ENCODE measurements around the gene AGAP1. TPM values are rescaled to one million over a fixed set of nuclear protein-coding genes. Genes with fewer than 3 reads are reported as not detected.

Gene AGAP1
- total and polyA plus RNA-seq, 7 donors, result 10.8 to 42.7 (median 18.6) TPM

- WGBS, 2 donors, result 3 to 6% methylated on average over 105 of the region's 105 CpGs
- Histone ChIP-seq H3K4me1 (peaks cover 0 to 74% (median 71%) of the 10 kb centered on the region in 4 donors), H3K9me3 (no peaks in the 10 kb centered on the region), H3K4me3 (peak within 1 kb of the TSS in 3 of 4 donors; percentile 20 to 42 (median 38)), H3K36me3 (no peaks in the 10 kb centered on the region), H3K27ac (no peak within 1 kb of the TSS), H3K27me3 (peaks cover 93 to 100% (median 100%) of the 10 kb centered on the region in 3 donors)
- TF ChIP-seq CTCF (IDR thresholded peaks at IDR 0.05), result no peak
- TF ChIP-seq POLR2A (IDR thresholded peaks at IDR 0.05), result no peak
- TF ChIP-seq POLR2AphosphoS5 (IDR thresholded peaks at IDR 0.05), result no peak
- no peak for TF ChIP-seq EP300 (IDR thresholded peaks at IDR 0.05)
- DNase-seq, result peak; percentile 21
- intact Hi-C loops (cut with DNase I), result no loop called here
Observed at GRCh38 chr2:236168110-236169080, 674.6 kb downstream of the AGAP1 start, which contains the start of gene GBX2. GBX2 (minus strand) TSS chr2:236168386; CDS start chr2:236167971, 415 bp downstream.

- WGBS, 2 donors, result 5 to 7% methylated on average over 36 of the region's 36 CpGs
- Histone ChIP-seq H3K27me3 (peaks cover 94 to 100% (median 100%) of the 10 kb centered on the region in 3 donors), H3K9me3 (no peaks in the 10 kb centered on the region), H3K4me1 (peaks cover 0 to 67% (median 64%) of the 10 kb centered on the region in 4 donors), H3K4me3 (no peak overlapping the region), H3K27ac (no peak overlapping the region), H3K36me3 (no peaks in the 10 kb centered on the region)
- DNase-seq, result peak; percentile 45
- TF ChIP-seq EP300 (IDR thresholded peaks at IDR 0.05) (no peak), POLR2AphosphoS5 (IDR thresholded peaks at IDR 0.05) (peak in 1 of 4 donors; percentile 50), POLR2A (IDR thresholded peaks at IDR 0.05) (no peak), CTCF (IDR thresholded peaks at IDR 0.05) (no peak)
- intact Hi-C loops (cut with DNase I), result no loop called here
Observed at GRCh38 chr2:236169151-236169721, 675.4 kb downstream of the AGAP1 start.

- peaks cover 88 to 100% (median 100%) of the 10 kb centered on the region in 3 donors for H3K27me3 ChIP-seq
- no peaks in the 10 kb centered on the region for H3K36me3 ChIP-seq
- H3K4me3 ChIP-seq, result no peak overlapping the region
- H3K4me1 ChIP-seq, result peaks cover 0 to 60% (median 57%) of the 10 kb centered on the region in 4 donors
- H3K27ac ChIP-seq, result no peak overlapping the region
- TF ChIP-seq POLR2AphosphoS5 (IDR thresholded peaks at IDR 0.05) (peak in 1 of 4 donors; percentile 2), EP300 (IDR thresholded peaks at IDR 0.05) (no peak)
- H3K9me3 ChIP-seq, result no peaks in the 10 kb centered on the region
- intact Hi-C loops (cut with DNase I), result no loop called here
- 9 to 10% methylated on average over 38 of the region's 38 CpGs for WGBS, 2 donors
- no peak for DNase-seq
Observed at GRCh38 chr2:236169741-236170589, 676.1 kb downstream of the AGAP1 start.

GRCh38 chr2:236170590-236171165 lies 676.8 kb downstream of the AGAP1 start:
- intact Hi-C loops (cut with DNase I), result no loop called here
- H3K27me3 ChIP-seq, result peaks cover 82 to 100% (median 99%) of the 10 kb centered on the region in 3 donors
- 9 to 10% methylated on average over 21 of the region's 21 CpGs for WGBS, 2 donors
- H3K36me3 ChIP-seq, result no peaks in the 10 kb centered on the region
- H3K4me3 ChIP-seq, result no peak overlapping the region
- TF ChIP-seq POLR2AphosphoS5 (IDR thresholded peaks at IDR 0.05) (peak in 1 of 4 donors; percentile 10), EP300 (IDR thresholded peaks at IDR 0.05) (no peak)
- DNase-seq, result no peak
- H3K9me3 ChIP-seq, result no peaks in the 10 kb centered on the region
- H3K27ac ChIP-seq, result no peak overlapping the region
- peaks cover 0 to 58% (median 54%) of the 10 kb centered on the region in 4 donors for H3K4me1 ChIP-seq

- 3 to 4% methylated on average over 27 of the region's 27 CpGs for WGBS, 2 donors
- no peak for DNase-seq
- intact Hi-C loops (cut with DNase I), result no loop called here
- Histone ChIP-seq H3K4me1 (peaks cover 0 to 53% (median 49%) of the 10 kb centered on the region in 4 donors), H3K27me3 (peaks cover 76 to 100% (median 96%) of the 10 kb centered on the region in 3 donors), H3K9me3 (no peaks in the 10 kb centered on the region), H3K27ac (no peak overlapping the region), H3K36me3 (no peaks in the 10 kb centered on the region), H3K4me3 (no peak overlapping the region)
- TF ChIP-seq CTCF (IDR thresholded peaks at IDR 0.05), result no peak
- no peak for TF ChIP-seq POLR2AphosphoS5 (IDR thresholded peaks at IDR 0.05)
- TF ChIP-seq POLR2A (IDR thresholded peaks at IDR 0.05), result no peak
- TF ChIP-seq EP300 (IDR thresholded peaks at IDR 0.05), result no peak
Observed at GRCh38 chr2:236171181-236171679, 677.4 kb downstream of the AGAP1 start.

Data from sigmoid colon (tissue), 7 donors.